ENCODE data around the gene CRHR1.

CRHR1 gene

GRCh38 chr17:45867702-45868101 is 83.6 kb downstream of the CRHR1 start:
- no peak for DNase-seq (ENCODE audit: low read depth in 1 of 2, low spot score in 1 of 2)
- no peak overlapping the region for H3K4me3 ChIP-seq (replicated peaks; ENCODE audit: insufficient read depth, low read length)
- no peak overlapping the region for H3K27ac ChIP-seq (replicated peaks)
- TF ChIP-seq REST (IDR thresholded peaks at IDR 0.05; ENCODE audit: insufficient replicate concordance, low read depth): no peak
- no peak for TF ChIP-seq CTCF (IDR thresholded peaks at IDR 0.05; ENCODE audit: insufficient read depth, low read length)
- TF ChIP-seq POLR2AphosphoS5 (IDR thresholded peaks at IDR 0.05; ENCODE audit: low read depth): no peak
- no peak for TF ChIP-seq SPI1 (IDR thresholded peaks at IDR 0.05; ENCODE audit: borderline replicate concordance, low read depth)
- no peak for TF ChIP-seq GABPA (IDR thresholded peaks at IDR 0.05; ENCODE audit: low read depth)
- peaks cover 6% of the 10 kb centered on the region for H3K27me3 ChIP-seq (ENCODE audit: insufficient read depth, poor library complexity, severe bottlenecking)

- peak in 1 of 2 experiments; percentile 58 for DNase-seq (ENCODE audit: low read depth in 1 of 2, low spot score in 1 of 2)
- Histone ChIP-seq H3K4me3 (replicated peaks; ENCODE audit: insufficient read depth, low read length) (no peak overlapping the region), H3K27me3 (ENCODE audit: insufficient read depth, poor library complexity, severe bottlenecking) (peaks cover 6% of the 10 kb centered on the region), H3K27ac (replicated peaks) (no peak overlapping the region)
- TF ChIP-seq REST (IDR thresholded peaks at IDR 0.05; ENCODE audit: insufficient replicate concordance, low read depth): no peak
- TF ChIP-seq GABPA (IDR thresholded peaks at IDR 0.05; ENCODE audit: low read depth): no peak
- TF ChIP-seq POLR2AphosphoS5 (IDR thresholded peaks at IDR 0.05; ENCODE audit: low read depth): no peak
- no peak for TF ChIP-seq CTCF (IDR thresholded peaks at IDR 0.05; ENCODE audit: insufficient read depth, low read length)
- TF ChIP-seq SPI1 (IDR thresholded peaks at IDR 0.05; ENCODE audit: borderline replicate concordance, low read depth): no peak
These were observed 84.2 kb downstream of the CRHR1 start for GRCh38 chr17:45868276-45868675.

- Histone ChIP-seq H3K27ac (replicated peaks) (no peak overlapping the region), H3K4me3 (replicated peaks; ENCODE audit: insufficient read depth, low read length) (no peak overlapping the region), H3K27me3 (ENCODE audit: insufficient read depth, poor library complexity, severe bottlenecking) (peaks cover 6% of the 10 kb centered on the region)
- no peak for TF ChIP-seq CTCF (IDR thresholded peaks at IDR 0.05; ENCODE audit: insufficient read depth, low read length)
- TF ChIP-seq SPI1 (IDR thresholded peaks at IDR 0.05; ENCODE audit: borderline replicate concordance, low read depth): no peak
- no peak for TF ChIP-seq GABPA (IDR thresholded peaks at IDR 0.05; ENCODE audit: low read depth)
- no peak for TF ChIP-seq POLR2AphosphoS5 (IDR thresholded peaks at IDR 0.05; ENCODE audit: low read depth)
- TF ChIP-seq REST (IDR thresholded peaks at IDR 0.05; ENCODE audit: insufficient replicate concordance, low read depth): no peak
- DNase-seq (ENCODE audit: low read depth in 1 of 2, low spot score in 1 of 2): no peak
These were observed 85.7 kb downstream of the CRHR1 start for GRCh38 chr17:45869676-45870341.

Data from HL-60 (cell line).